GM23338 (cell line): ENCODE data around the gene NEURL1.

Source experiments
- CREB1 ChIP-seq: fragments of 250-450 bp; sonication (Bioruptor Pico); IDR thresholded peaks from 2 replicates; pipeline ENCODE4 v1.5.0; 2020; ENCODE audit warnings: low read depth, mild to moderate bottlenecking, moderate library complexity
- EZH2 ChIP-seq: fragments of 200-600 bp; sonication (generic); IDR thresholded peaks from one replicate; pipeline ENCODE4 v1.8.0; 2017; ENCODE audit warnings: antibody characterized with exemption, mild to moderate bottlenecking, low read depth; ENCODE audit not compliant: unreplicated experiment
- EZH2phosphoT487 ChIP-seq: fragments of 200-600 bp; sonication (generic); IDR thresholded peaks from one replicate; pipeline ENCODE4 v1.8.1; 2018; ENCODE audit warnings: antibody characterized with exemption; ENCODE audit not compliant: unreplicated experiment
- JUNB ChIP-seq: IDR thresholded peaks from one replicate; pipeline ENCODE4 v1.6.1; 2016; ENCODE audit warnings: antibody characterized with exemption; ENCODE audit not compliant: unreplicated experiment
- NANOG ChIP-seq: IDR thresholded peaks from 2 replicates; pipeline ENCODE4 v1.6.1; 2016; ENCODE audit warnings: antibody characterized with exemption, borderline replicate concordance
- POLR2AphosphoS5 ChIP-seq: IDR thresholded peaks from 2 replicates; pipeline ENCODE4 v1.6.1; 2016; ENCODE audit warnings: antibody characterized with exemption, low read depth
- ZNF114 ChIP-seq: fragments of 250-450 bp; sonication (Bioruptor Pico); IDR thresholded peaks from 2 replicates; pipeline ENCODE4 v1.5.0; 2020; ENCODE audit warnings: mild to moderate bottlenecking, moderate library complexity
- ZNF331 ChIP-seq: fragments of 250-450 bp; sonication (Bioruptor Pico); IDR thresholded peaks from 2 replicates; pipeline ENCODE4 v1.5.0; 2020; ENCODE audit warnings: low read depth, mild to moderate bottlenecking, moderate library complexity
- TF ChIP-seq, protein P1 (sequence below), 2 experiments: fragments of 200-600 bp in 1 of 2; sonication (generic) in 1 of 2; conservative IDR thresholded peaks; 2 replicates each; pipeline versions ENCODE4 v1.5.1 to v1.6.1; 2016 to 2017; ENCODE audit warnings: antibody characterized with exemption in 2 of 2, low read depth in 2 of 2, mild to moderate bottlenecking in 2 of 2, moderate library complexity in 1 of 2
- TF ChIP-seq, protein P2 (sequence below): IDR thresholded peaks from one replicate; pipeline ENCODE4 v1.6.1; 2018; ENCODE audit warnings: antibody characterized with exemption; ENCODE audit not compliant: unreplicated experiment

DNA sequence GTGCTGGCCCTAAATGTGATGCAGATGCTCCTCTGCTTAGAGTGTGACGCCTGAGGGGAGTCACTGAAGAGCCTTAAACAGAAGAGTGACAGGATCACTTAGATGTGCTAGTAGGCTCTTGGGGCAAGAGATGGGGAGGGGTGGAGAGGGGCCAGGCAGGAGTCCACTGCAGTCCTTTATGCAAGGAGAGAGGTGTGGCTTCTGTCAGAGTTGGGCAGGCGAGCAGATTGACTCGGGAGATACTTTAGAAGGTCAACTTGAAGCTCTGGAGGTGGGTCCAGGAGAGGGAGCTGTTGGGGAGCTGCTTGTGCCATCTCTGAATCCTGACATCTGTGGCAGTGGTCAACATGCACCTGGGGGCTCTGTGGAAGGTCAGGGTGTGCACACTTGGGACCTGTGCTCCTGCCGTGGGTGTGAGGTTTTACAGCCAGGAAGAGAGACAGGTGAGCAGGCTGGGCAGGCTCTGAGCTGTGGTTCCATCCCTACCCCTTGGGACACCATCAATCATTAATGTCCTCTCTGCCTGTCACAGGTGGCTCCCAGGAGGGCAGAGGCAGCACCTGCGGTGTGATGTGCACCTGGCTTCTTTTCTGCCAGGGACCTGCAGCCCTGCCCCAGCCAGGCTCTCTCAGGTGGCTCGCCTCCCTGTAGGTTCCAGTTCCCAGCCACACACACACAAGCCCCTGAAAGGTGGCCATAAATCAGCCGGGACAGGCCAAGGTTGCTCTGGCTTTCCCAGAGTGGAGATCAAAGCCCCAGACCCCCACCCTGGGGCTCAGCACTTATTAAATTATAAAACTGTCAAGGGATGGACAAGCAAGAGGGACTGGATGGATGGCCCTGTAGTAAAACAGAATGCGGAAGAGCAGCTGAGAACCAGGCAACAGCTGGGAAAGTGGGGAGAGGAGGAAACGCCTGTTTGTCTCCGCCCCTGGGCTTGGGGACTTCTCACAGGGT lies 14.0 kb downstream of the NEURL1 start:
- TF ChIP-seq, protein P1, sequence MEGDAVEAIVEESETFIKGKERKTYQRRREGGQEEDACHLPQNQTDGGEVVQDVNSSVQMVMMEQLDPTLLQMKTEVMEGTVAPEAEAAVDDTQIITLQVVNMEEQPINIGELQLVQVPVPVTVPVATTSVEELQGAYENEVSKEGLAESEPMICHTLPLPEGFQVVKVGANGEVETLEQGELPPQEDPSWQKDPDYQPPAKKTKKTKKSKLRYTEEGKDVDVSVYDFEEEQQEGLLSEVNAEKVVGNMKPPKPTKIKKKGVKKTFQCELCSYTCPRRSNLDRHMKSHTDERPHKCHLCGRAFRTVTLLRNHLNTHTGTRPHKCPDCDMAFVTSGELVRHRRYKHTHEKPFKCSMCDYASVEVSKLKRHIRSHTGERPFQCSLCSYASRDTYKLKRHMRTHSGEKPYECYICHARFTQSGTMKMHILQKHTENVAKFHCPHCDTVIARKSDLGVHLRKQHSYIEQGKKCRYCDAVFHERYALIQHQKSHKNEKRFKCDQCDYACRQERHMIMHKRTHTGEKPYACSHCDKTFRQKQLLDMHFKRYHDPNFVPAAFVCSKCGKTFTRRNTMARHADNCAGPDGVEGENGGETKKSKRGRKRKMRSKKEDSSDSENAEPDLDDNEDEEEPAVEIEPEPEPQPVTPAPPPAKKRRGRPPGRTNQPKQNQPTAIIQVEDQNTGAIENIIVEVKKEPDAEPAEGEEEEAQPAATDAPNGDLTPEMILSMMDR (conservative IDR thresholded peaks at IDR 0.05; ENCODE audit: low read depth in 2 of 2), result peak in 1 of 2 experiments; percentile 45; a peak in 2 of 4 replicates
- TF ChIP-seq EZH2phosphoT487 (no peak), POLR2AphosphoS5 (no peak), EZH2 (no peak), CREB1 (CRISPR knock-in tag) (no peak), ZNF114 (no peak), JUNB (no peak), NANOG (no peak), ZNF331 (CRISPR knock-in tag) (no peak)
- TF ChIP-seq, protein P2, sequence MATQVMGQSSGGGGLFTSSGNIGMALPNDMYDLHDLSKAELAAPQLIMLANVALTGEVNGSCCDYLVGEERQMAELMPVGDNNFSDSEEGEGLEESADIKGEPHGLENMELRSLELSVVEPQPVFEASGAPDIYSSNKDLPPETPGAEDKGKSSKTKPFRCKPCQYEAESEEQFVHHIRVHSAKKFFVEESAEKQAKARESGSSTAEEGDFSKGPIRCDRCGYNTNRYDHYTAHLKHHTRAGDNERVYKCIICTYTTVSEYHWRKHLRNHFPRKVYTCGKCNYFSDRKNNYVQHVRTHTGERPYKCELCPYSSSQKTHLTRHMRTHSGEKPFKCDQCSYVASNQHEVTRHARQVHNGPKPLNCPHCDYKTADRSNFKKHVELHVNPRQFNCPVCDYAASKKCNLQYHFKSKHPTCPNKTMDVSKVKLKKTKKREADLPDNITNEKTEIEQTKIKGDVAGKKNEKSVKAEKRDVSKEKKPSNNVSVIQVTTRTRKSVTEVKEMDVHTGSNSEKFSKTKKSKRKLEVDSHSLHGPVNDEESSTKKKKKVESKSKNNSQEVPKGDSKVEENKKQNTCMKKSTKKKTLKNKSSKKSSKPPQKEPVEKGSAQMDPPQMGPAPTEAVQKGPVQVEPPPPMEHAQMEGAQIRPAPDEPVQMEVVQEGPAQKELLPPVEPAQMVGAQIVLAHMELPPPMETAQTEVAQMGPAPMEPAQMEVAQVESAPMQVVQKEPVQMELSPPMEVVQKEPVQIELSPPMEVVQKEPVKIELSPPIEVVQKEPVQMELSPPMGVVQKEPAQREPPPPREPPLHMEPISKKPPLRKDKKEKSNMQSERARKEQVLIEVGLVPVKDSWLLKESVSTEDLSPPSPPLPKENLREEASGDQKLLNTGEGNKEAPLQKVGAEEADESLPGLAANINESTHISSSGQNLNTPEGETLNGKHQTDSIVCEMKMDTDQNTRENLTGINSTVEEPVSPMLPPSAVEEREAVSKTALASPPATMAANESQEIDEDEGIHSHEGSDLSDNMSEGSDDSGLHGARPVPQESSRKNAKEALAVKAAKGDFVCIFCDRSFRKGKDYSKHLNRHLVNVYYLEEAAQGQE, result no peak
